HG03097 (cell line): Measurements from ENCODE around the gene DCAF4L1.

Experiments
- ATAC-seq: cut with Tn5 transposase; IDR thresholded peaks from one replicate; pipeline ENCODE4 v1.9.1; 2021; ENCODE audit not compliant: unreplicated experiment, low FRiP score

Gene DCAF4L1

GRCh38 chr4:41981456-41981855, at the start of gene DCAF4L1:
Gene DCAF4L1, plus strand, starts transcription at chr4:41981756. Its CDS starts 37 bp downstream, at chr4:41981793.
- no peak for ATAC-seq

GRCh38 chr4:41932988-41933387, 48.6 kb upstream of the DCAF4L1 start:
- ATAC-seq, result no peak

GRCh38 chr4:41933997-41934503, 47.5 kb upstream of the DCAF4L1 start:
- no peak for ATAC-seq

- no peak for ATAC-seq
Observed at GRCh38 chr4:41934514-41934900, 47.0 kb upstream of the DCAF4L1 start.

- peak; percentile 88 for ATAC-seq
Observed at GRCh38 chr4:41934901-41935651, 46.5 kb upstream of the DCAF4L1 start, which contains the start of gene TMEM33. Gene TMEM33, plus strand, starts transcription at chr4:41935429. Its CDS starts 56 bp downstream, at chr4:41935485.

GRCh38 chr4:41935652-41936021, 45.9 kb upstream of the DCAF4L1 start:
- peak; percentile 17 for ATAC-seq

- ATAC-seq, result no peak
Observed at GRCh38 chr4:41939016-41939626, 42.4 kb upstream of the DCAF4L1 start.

- ATAC-seq, result no peak
Observed at GRCh38 chr4:41940834-41941233, 40.7 kb upstream of the DCAF4L1 start.

- no peak for ATAC-seq
Observed at GRCh38 chr4:41943506-41943905, 38.0 kb upstream of the DCAF4L1 start.

GRCh38 chr4:41944089-41944488, 37.5 kb upstream of the DCAF4L1 start:
- ATAC-seq, result no peak

- no peak for ATAC-seq
Observed at GRCh38 chr4:41949531-41949930, 32.0 kb upstream of the DCAF4L1 start.

- ATAC-seq, result no peak
Observed at GRCh38 chr4:41957634-41958033, 23.9 kb upstream of the DCAF4L1 start.

- ATAC-seq, result no peak
Observed at GRCh38 chr4:41963105-41963504, 18.5 kb upstream of the DCAF4L1 start.

- ATAC-seq, result no peak
Observed at GRCh38 chr4:41964401-41964800, 17.2 kb upstream of the DCAF4L1 start.

- ATAC-seq, result no peak
Observed at GRCh38 chr4:41967392-41967791, 14.2 kb upstream of the DCAF4L1 start.

- ATAC-seq, result no peak
Observed at GRCh38 chr4:41969671-41970070, 11.9 kb upstream of the DCAF4L1 start.

GRCh38 chr4:41975341-41975740, 6.2 kb upstream of the DCAF4L1 start:
- no peak for ATAC-seq

- ATAC-seq, result no peak
Observed at GRCh38 chr4:41976775-41977516, 4.6 kb upstream of the DCAF4L1 start.

- ATAC-seq, result no peak
Observed at GRCh38 chr4:41977709-41978108, 3.8 kb upstream of the DCAF4L1 start.

GRCh38 chr4:41982716-41983115, 1.2 kb downstream of the DCAF4L1 start:
- ATAC-seq, result no peak

- ATAC-seq, result no peak
Observed at GRCh38 chr4:41985151-41985550, 3.6 kb downstream of the DCAF4L1 start.
